A549 (cell line): ENCODE data around the gene SNRPA. TPM values are rescaled to one million over a fixed set of nuclear protein-coding genes. Genes with fewer than 3 reads are reported as not detected.

Experiments used
- ATAC-seq, 2 experiments: fragments of 200-7000 bp in 1 of 2; fragments of >200 bp in 1 of 2; cut with Nextera tagmentation in 1 of 2; cut with Tn5 transposase in 1 of 2; 3 replicates each; pipeline versions ENCODE4 v1.8.0 to v1.9.1; 2018 to 2020; ENCODE audit warnings: mild to moderate bottlenecking in 1 of 2, moderate library complexity in 1 of 2
- CTCF ChIA-PET: fragments of 300-600 bp; sonication (Branson Sonifier 250); formaldehyde crosslinking; extraction: SDS; loops from one replicate; lab custom pipeline; 2021; ENCODE audit warnings: antibody characterized with exemption, inconsistent platforms; lab: Yijun Ruan, JAX
- POLR2A ChIA-PET: fragments of 350-600 bp; formaldehyde crosslinking; extraction: SDS; loops from one replicate; lab custom pipeline; 2021; ENCODE audit warnings: antibody characterized with exemption, inconsistent platforms; lab: Yijun Ruan, JAX
- DNase-seq, 2 experiments: peaks; one replicate each; pipeline versions ENCODE4 v3.0.0 to v3.0.0-alpha.2; 2011 to 2016; ENCODE audit warnings: low read depth in 1 of 2, low spot score in 1 of 2
- FAIRE-seq: peaks from 2 replicates; lab custom pipeline; 2011; peaks lifted over from hg19 to GRCh38; lab: Jason Lieb, UNC
- H3K27ac ChIP-seq, 2 experiments: fragments of >200 bp; sonication (Bioruptor Twin); formaldehyde crosslinking; 3 replicates each; pipeline ENCODE4 v1.5.1; 2016 to 2017
- H3K4me1 ChIP-seq: fragments of >200 bp; sonication (Bioruptor Twin); formaldehyde crosslinking; 3 replicates; pipeline ENCODE4 v1.6.1; 2016
- H3K4me2 ChIP-seq: fragments of >200 bp; sonication (Bioruptor Twin); formaldehyde crosslinking; 3 replicates; pipeline ENCODE4 v1.6.1; 2016
- H3K4me3 ChIP-seq: fragments of >200 bp; sonication (Bioruptor Twin); formaldehyde crosslinking; 3 replicates; pipeline ENCODE4 v1.5.1; 2016
- H3K9me3 ChIP-seq: fragments of >200 bp; sonication (Bioruptor Twin); formaldehyde crosslinking; 3 replicates; pipeline ENCODE4 v1.6.1; 2016
- CEBPB ChIP-seq, 2 experiments: fragments of >200 bp in 1 of 2; sonication (Bioruptor Twin) in 1 of 2; formaldehyde crosslinking in 1 of 2; IDR thresholded peaks; 2 replicates each; pipeline ENCODE4 v1.6.1; 2012 to 2016
- CHD4 ChIP-seq: fragments of 200-600 bp; sonication (generic); IDR thresholded peaks from 2 replicates; pipeline ENCODE4 v1.6.1; 2016; ENCODE audit warnings: antibody characterized with exemption, mild to moderate bottlenecking, borderline replicate concordance
- CTCF ChIP-seq: fragments of >200 bp; sonication (Bioruptor Twin); formaldehyde crosslinking; IDR thresholded peaks from 3 replicates; pipeline ENCODE4 v1.5.1; 2016
- E2F6 ChIP-seq: IDR thresholded peaks from 2 replicates; pipeline ENCODE4 v1.6.1; 2012; ENCODE audit warnings: low read depth, borderline replicate concordance
- EHF ChIP-seq: fragments of 250-450 bp; sonication (Bioruptor Pico); IDR thresholded peaks from 2 replicates; pipeline ENCODE4 v1.5.0; 2020; ENCODE audit warnings: mild to moderate bottlenecking
- ELK1 ChIP-seq: fragments of 150-350 bp; IDR thresholded peaks from 2 replicates; pipeline ENCODE4 v1.6.1; 2014; ENCODE audit warnings: low read depth, mild to moderate bottlenecking, low read length
- FOSL2 ChIP-seq, 2 experiments: fragments of 450-650 bp in 1 of 2; fragments of >200 bp in 1 of 2; sonication (Bioruptor Twin) in 1 of 2; formaldehyde crosslinking; IDR thresholded peaks; 2 replicates each; pipeline versions ENCODE4 v1.5.0 to v1.6.1; 2016 to 2020; ENCODE audit warnings: mild to moderate bottlenecking in 1 of 2, moderate library complexity in 1 of 2
- FOXS1 ChIP-seq: fragments of 250-450 bp; sonication (Bioruptor Pico); IDR thresholded peaks from 2 replicates; pipeline ENCODE4 v1.5.0; 2020; ENCODE audit warnings: mild to moderate bottlenecking, moderate library complexity
- HES2 ChIP-seq: fragments of >200 bp; sonication (Bioruptor Twin); formaldehyde crosslinking; IDR thresholded peaks from 2 replicates; pipeline ENCODE4 v1.6.1; 2016
- HEYL ChIP-seq: fragments of 250-450 bp; sonication (Bioruptor Pico); IDR thresholded peaks from 2 replicates; pipeline ENCODE4 v1.8.0; 2021; ENCODE audit warnings: mild to moderate bottlenecking, moderate library complexity
- HOXA7 ChIP-seq: fragments of 250-450 bp; sonication (Bioruptor Pico); IDR thresholded peaks from 2 replicates; pipeline ENCODE4 v1.5.0; 2020; ENCODE audit warnings: mild to moderate bottlenecking, moderate library complexity
- HOXB5 ChIP-seq: fragments of 250-450 bp; sonication (Bioruptor Pico); IDR thresholded peaks from 2 replicates; pipeline ENCODE4 v1.5.0; 2020; ENCODE audit warnings: mild to moderate bottlenecking, moderate library complexity
- JUN ChIP-seq, 2 experiments: fragments of >200 bp; sonication (Bioruptor Twin); formaldehyde crosslinking; IDR thresholded peaks; 2 replicates in 1 of 2; 3 replicates in 1 of 2; pipeline ENCODE4 v1.6.1; 2016 to 2017
- KDM1A ChIP-seq: fragments of 200-600 bp; sonication (generic); IDR thresholded peaks from 2 replicates; pipeline ENCODE4 v1.6.1; 2016; ENCODE audit warnings: low read depth, mild to moderate bottlenecking
- KDM5A ChIP-seq: fragments of 200-600 bp; sonication (generic); IDR thresholded peaks from 2 replicates; pipeline ENCODE4 v1.6.1; 2016; ENCODE audit warnings: antibody characterized with exemption, mild to moderate bottlenecking
- MAX ChIP-seq: IDR thresholded peaks from 2 replicates; pipeline ENCODE4 v1.6.1; 2012
- NPAS2 ChIP-seq: fragments of 250-450 bp; sonication (Bioruptor Pico); IDR thresholded peaks from 2 replicates; pipeline ENCODE4 v1.8.0; 2022; ENCODE audit warnings: mild to moderate bottlenecking, moderate library complexity, borderline replicate concordance
- POLR2A ChIP-seq: IDR thresholded peaks from 2 replicates; pipeline ENCODE4 v1.6.1; 2012; ENCODE audit warnings: mild to moderate bottlenecking, low read length
- RAD21 ChIP-seq, 2 experiments: fragments of >200 bp in 1 of 2; sonication (Bioruptor Twin) in 1 of 2; formaldehyde crosslinking in 1 of 2; IDR thresholded peaks in 1 of 2; conservative IDR thresholded peaks in 1 of 2; 2 replicates in 1 of 2; 3 replicates in 1 of 2; pipeline ENCODE4 v1.6.1; 2012 to 2018; ENCODE audit warnings: inconsistent platforms in 1 of 2
- RARB ChIP-seq: fragments of 250-450 bp; sonication (Bioruptor Pico); IDR thresholded peaks from 2 replicates; pipeline ENCODE4 v1.8.0; 2021; ENCODE audit warnings: mild to moderate bottlenecking, moderate library complexity
- RCOR1 ChIP-seq: fragments of 150-350 bp; IDR thresholded peaks from 2 replicates; pipeline ENCODE4 v1.6.1; 2014; ENCODE audit warnings: antibody characterized with exemption, low read length, low read depth
- SMC3 ChIP-seq: fragments of >200 bp; sonication (Bioruptor Twin); formaldehyde crosslinking; IDR thresholded peaks from 3 replicates; pipeline ENCODE4 v1.6.1; 2018; ENCODE audit warnings: inconsistent platforms
- SREBF2 ChIP-seq: fragments of 450-650 bp; IDR thresholded peaks from 2 replicates; pipeline ENCODE4 v1.6.1; 2014; ENCODE audit warnings: mild to moderate bottlenecking, moderate library complexity
- TFCP2L1 ChIP-seq: fragments of 250-450 bp; sonication (Bioruptor Pico); IDR thresholded peaks from 2 replicates; pipeline ENCODE4 v1.5.0; 2021; ENCODE audit warnings: mild to moderate bottlenecking
- TP53 ChIP-seq: fragments of 250-450 bp; sonication (Bioruptor Pico); IDR thresholded peaks from 2 replicates; pipeline ENCODE4 v1.5.0; 2021; ENCODE audit warnings: mild to moderate bottlenecking, moderate library complexity
- USF2 ChIP-seq: fragments of 450-650 bp; IDR thresholded peaks from 2 replicates; pipeline ENCODE4 v1.6.1; 2014; ENCODE audit warnings: antibody characterized with exemption
- ZSCAN20 ChIP-seq: fragments of 250-450 bp; sonication (Bioruptor Pico); IDR thresholded peaks from 2 replicates; pipeline ENCODE4 v1.8.0; 2022; ENCODE audit warnings: mild to moderate bottlenecking, moderate library complexity
- WGBS: methylation state at CpG from one replicate; pipeline ENCODE4 v1.1.6; 2017; ENCODE audit errors: missing lambda C conversion rate; 5-methylcytosine and 5-hydroxymethylcytosine counted together
- polyA plus RNA-seq, 4 experiments: library from polyadenylated mRNA; depleted of rRNA in 3 of 4; stranded (reverse); fragments of >200 nt; fragmentation: RNase III in 1 of 4; extraction: RNeasy Plus Mini Kit Qiagen cat#74134 plus additional on column Dnase treatment in 1 of 4; gene quantifications; 2 replicates in 3 of 4; 3 replicates in 1 of 4; pipeline ENCODE4 v1.2.3, GENCODE V29; 2011 to 2017

Gene SNRPA
- polyA plus RNA-seq, 2 of the 4 experiments (the other 2 are of a cell fraction), result 141 to 236 TPM

GRCh38 chr19:40758491-40758890 is 7.5 kb downstream of the SNRPA start (continued):
- TF ChIP-seq KDM1A (no peak), ELK1 (no peak), MAX (no peak), JUN (IDR thresholded peaks at IDR 0.05) (no peak), HOXA7 (CRISPR knock-in tag) (no peak), TFCP2L1 (CRISPR knock-in tag) (no peak), POLR2A (no peak)

GRCh38 chr19:40759352-40759751 is 8.3 kb downstream of the SNRPA start:
- Histone ChIP-seq H3K9me3 (no peaks in the 10 kb centered on the region), H3K4me1 (peaks cover 21% of the 10 kb centered on the region), H3K4me2 (no peak overlapping the region), H3K4me3 (no peak overlapping the region), H3K27ac (no peak overlapping the region)
- ATAC-seq, result no peak
- WGBS, result 94% methylated on average over 13 of the region's 13 CpGs
- DNase-seq, result no peak
- no peak for FAIRE-seq
- TF ChIP-seq RCOR1 (no peak), SREBF2 (no peak), JUN (IDR thresholded peaks at IDR 0.05) (no peak), TP53 (CRISPR knock-in tag) (no peak), NPAS2 (CRISPR knock-in tag) (no peak), MAX (no peak), HOXB5 (CRISPR knock-in tag) (no peak), ZSCAN20 (CRISPR knock-in tag) (no peak), EHF (CRISPR knock-in tag) (no peak), HES2 (no peak), POLR2A (no peak), FOXS1 (CRISPR knock-in tag) (no peak), SMC3 (no peak), USF2 (no peak), RAD21 (conservative IDR thresholded peaks at IDR 0.05 in 1 of 2, IDR thresholded peaks at IDR 0.05 in 1 of 2) (no peak), RARB (CRISPR knock-in tag) (no peak), CEBPB (IDR thresholded peaks at IDR 0.05) (no peak)
- ChIA-PET POLR2A (interaction anchor here (0.6 to 1.5 kb wide), 3 partner anchors 9 to 1113 kb away, joined by 3 to 5 read pairs (median 4); partner anchors contain the start of genes ACTMAP and RAB4B), CTCF (interaction anchor here (0.6 to 9.7 kb wide), 5 partner anchors 15 to 244 kb away, joined by 3 to 71 read pairs (median 4); partner anchors contain the start of gene RAB4B)

- no peak for DNase-seq
- no peak for FAIRE-seq
- Histone ChIP-seq H3K9me3 (no peaks in the 10 kb centered on the region), H3K27ac (no peak overlapping the region), H3K4me3 (no peak overlapping the region), H3K4me2 (no peak overlapping the region), H3K4me1 (no peaks in the 10 kb centered on the region)
- ChIA-PET POLR2A (interaction anchor here (1.0 kb wide), 1 partner anchor 12 kb away, joined by 5 read pairs; the partner anchor contains the start of gene ACTMAP), CTCF (interaction anchor here (0.5 to 1.4 kb wide), 2 partner anchors 14 to 117 kb away, joined by 3 to 4 read pairs; no protein-coding TSS in a partner anchor)
- TF ChIP-seq HOXA7 (CRISPR knock-in tag), result no peak
- TF ChIP-seq KDM5A, result no peak
- no peak for TF ChIP-seq FOSL2 (IDR thresholded peaks at IDR 0.05)
- TF ChIP-seq FOSL2 (CRISPR knock-in tag; IDR thresholded peaks at IDR 0.05), result no peak
- TF ChIP-seq HOXB5 (CRISPR knock-in tag), result no peak
- TF ChIP-seq CTCF, result no peak
- no peak for TF ChIP-seq CHD4
- TF ChIP-seq HEYL (CRISPR knock-in tag), result no peak
- no peak for TF ChIP-seq E2F6
- no peak for ATAC-seq
- WGBS, result 92% methylated on average over 16 of the region's 17 CpGs
Observed at GRCh38 chr19:40762754-40763470, 11.9 kb downstream of the SNRPA start.
